HG03354 (cell line): Measurements from ENCODE around the gene MAPK6.
"Not testable (repeated sequence)": the region's sequence is repeated elsewhere in the genome, so short reads cannot be mapped to it uniquely, and the experiment has no call there.

Experiments used
- ATAC-seq: cut with Tn5 transposase; IDR thresholded peaks from one replicate; pipeline ENCODE4 v1.9.1; 2021; ENCODE audit warnings: mild to moderate bottlenecking; ENCODE audit not compliant: unreplicated experiment, poor library complexity, severe bottlenecking

MAPK6 gene

GRCh38 chr15:52018693-52019393 lies at the start of gene MAPK6:
Gene MAPK6 (plus strand): TSS chr15:52019219. CDS start chr15:52046461, 27,242 bp downstream.
- ATAC-seq: peak; percentile 76

- no peak for ATAC-seq
These were observed 49.3 kb upstream of the MAPK6 start for GRCh38 chr15:51969728-51970127.

- peak; percentile 2 for ATAC-seq
These were observed 48.7 kb upstream of the MAPK6 start for GRCh38 chr15:51970132-51970817.

- peak; percentile 20 for ATAC-seq
These were observed 48.0 kb upstream of the MAPK6 start for GRCh38 chr15:51971032-51971374.

- peak; percentile 89 for ATAC-seq
These were observed 47.5 kb upstream of the MAPK6 start, which contains the start of gene LEO1 for GRCh38 chr15:51971375-51972133. Gene LEO1 (minus strand): TSS chr15:51971778. CDS start chr15:51971745, 33 bp downstream.

GRCh38 chr15:51973220-51973619 lies 45.8 kb upstream of the MAPK6 start:
- no peak for ATAC-seq

GRCh38 chr15:51973775-51974174 lies 45.2 kb upstream of the MAPK6 start:
- no peak for ATAC-seq

- peak; percentile 90 for ATAC-seq
These were observed 36.8 kb upstream of the MAPK6 start for GRCh38 chr15:51982013-51982769.

GRCh38 chr15:51982770-51983103 lies 36.3 kb upstream of the MAPK6 start:
- no peak for ATAC-seq

- no peak for ATAC-seq
These were observed 27.9 kb upstream of the MAPK6 start for GRCh38 chr15:51991141-51991540.

GRCh38 chr15:51992953-51993352 lies 26.1 kb upstream of the MAPK6 start:
- ATAC-seq: no peak

GRCh38 chr15:52002351-52002750 lies 16.7 kb upstream of the MAPK6 start:
- ATAC-seq: no peak

GRCh38 chr15:52003089-52003488 lies 15.9 kb upstream of the MAPK6 start:
- ATAC-seq: not testable (repeated sequence)

- ATAC-seq: no peak
These were observed 15.3 kb upstream of the MAPK6 start for GRCh38 chr15:52003710-52004109.

GRCh38 chr15:52004806-52005205 lies 14.2 kb upstream of the MAPK6 start:
- no peak for ATAC-seq

- ATAC-seq: peak; percentile 72
These were observed 13.0 kb upstream of the MAPK6 start for GRCh38 chr15:52005748-52006701.

- peak; percentile 1 for ATAC-seq
These were observed 12.2 kb upstream of the MAPK6 start for GRCh38 chr15:52006702-52007340.

GRCh38 chr15:52008359-52008697 lies 10.7 kb upstream of the MAPK6 start:
- no peak for ATAC-seq
